HT1080 (cell line): Measurements from ENCODE around the gene FAM171A1. TPM values are rescaled to one million over a fixed set of nuclear protein-coding genes. Genes with fewer than 3 reads are reported as not detected.
"Not testable (repeated sequence)": the region's sequence is repeated elsewhere in the genome, so short reads cannot be mapped to it uniquely, and the experiment has no call there.

Source experiments
- DNase-seq: peaks from one replicate; pipeline ENCODE4 v3.0.0-alpha.2; 2015; ENCODE audit warnings: low read depth
- total RNA-seq: library from RNA; depleted of rRNA; stranded (reverse); fragments of >200 nt; shearing (Covaris generic); gene quantifications from 2 replicates; pipeline ENCODE4 v1.2.3, GENCODE V29; 2014

Gene FAM171A1
- total RNA-seq, 1 experiment from 2014 or later: 41.3 TPM

- DNase-seq: no peak
Observed at GRCh38 chr10:15214237-15214636, 156.9 kb downstream of the FAM171A1 start.

- no peak for DNase-seq
Observed at GRCh38 chr10:15213461-15213861, 157.6 kb downstream of the FAM171A1 start.

- peak; percentile 92 for DNase-seq
Observed at GRCh38 chr10:15211464-15211979, 159.6 kb downstream of the FAM171A1 start.

DNA sequence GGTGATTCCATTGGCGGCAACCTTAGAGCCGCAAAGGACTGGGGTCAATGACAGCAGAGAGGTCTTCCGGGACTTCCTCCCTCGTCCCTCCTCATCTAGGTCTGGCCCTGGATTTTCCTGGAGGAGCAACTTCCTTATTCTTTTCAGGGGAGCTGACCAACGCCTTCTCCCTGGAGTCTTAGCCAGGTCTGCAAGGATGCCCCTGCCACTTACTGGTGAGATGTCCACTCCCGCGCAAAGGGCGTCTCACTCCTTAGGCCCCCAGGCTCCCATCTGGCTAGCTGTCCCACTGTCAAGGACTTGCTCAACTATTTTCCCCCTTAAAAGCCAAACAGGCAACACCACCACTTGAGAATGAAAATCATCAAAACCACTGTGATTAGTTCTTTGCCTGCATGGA lies 160.6 kb downstream of the FAM171A1 start:
- DNase-seq: no peak

- DNase-seq: peak; percentile 23
Observed at GRCh38 chr10:15209827-15210509, 161.1 kb downstream of the FAM171A1 start.

- DNase-seq: no peak
Observed at GRCh38 chr10:15208221-15208620, 162.9 kb downstream of the FAM171A1 start.

DNA sequence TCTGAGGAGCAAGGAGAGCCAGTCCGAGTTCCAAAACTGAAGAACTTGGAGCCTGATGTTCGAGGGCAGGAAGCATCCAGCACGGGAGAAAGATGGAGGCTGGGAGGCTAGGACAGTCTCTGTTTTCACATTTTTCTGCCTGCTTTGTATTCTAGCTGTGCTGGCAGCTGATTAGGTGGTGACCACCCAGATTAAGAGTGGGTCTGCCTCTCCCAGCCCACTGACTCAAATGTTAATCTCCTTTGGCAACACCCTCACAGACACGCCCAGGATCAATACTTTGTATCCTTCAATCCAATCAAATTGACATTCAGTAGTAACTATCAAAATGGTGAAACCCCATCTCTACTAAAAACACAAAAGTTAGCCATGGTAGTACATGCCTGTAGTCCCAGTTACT lies 163.7 kb downstream of the FAM171A1 start:
- not testable (repeated sequence) for DNase-seq

DNA sequence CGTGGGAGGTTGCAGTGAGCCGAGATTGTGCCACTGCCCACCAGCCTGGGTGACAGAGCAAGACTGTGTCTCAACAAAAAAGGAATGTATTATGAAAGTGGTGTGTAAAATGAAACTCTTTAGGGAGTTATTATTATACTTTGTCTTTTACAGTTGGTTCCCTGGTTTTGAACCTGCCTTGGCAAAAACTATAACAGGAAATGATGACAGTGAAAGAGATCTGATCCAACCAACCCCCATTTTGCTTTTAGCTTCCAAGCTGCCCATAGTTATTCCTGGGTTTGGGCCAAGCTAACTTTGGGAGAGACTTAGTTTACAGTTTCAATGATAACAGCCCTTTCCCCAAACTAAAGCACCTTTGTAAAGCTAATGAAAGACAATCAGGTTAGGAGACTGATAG lies 168.4 kb downstream of the FAM171A1 start:
- DNase-seq: no peak

DNA sequence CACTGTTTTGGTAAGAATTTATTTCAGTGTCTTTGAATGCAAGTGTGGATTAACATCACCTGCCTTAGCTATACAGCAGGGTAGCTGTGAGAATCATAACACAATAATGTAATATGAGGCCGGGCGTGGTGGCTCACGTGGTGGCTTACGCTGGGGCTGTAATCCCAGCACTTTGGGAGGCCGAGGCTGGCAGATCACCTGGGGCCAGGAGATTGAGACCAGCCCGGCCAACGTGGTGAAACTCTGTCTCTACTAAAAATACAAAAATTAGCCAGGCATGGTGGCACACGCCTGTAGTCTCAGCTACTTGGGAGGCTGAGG lies 168.8 kb downstream of the FAM171A1 start:
- DNase-seq: not testable (repeated sequence)

DNA sequence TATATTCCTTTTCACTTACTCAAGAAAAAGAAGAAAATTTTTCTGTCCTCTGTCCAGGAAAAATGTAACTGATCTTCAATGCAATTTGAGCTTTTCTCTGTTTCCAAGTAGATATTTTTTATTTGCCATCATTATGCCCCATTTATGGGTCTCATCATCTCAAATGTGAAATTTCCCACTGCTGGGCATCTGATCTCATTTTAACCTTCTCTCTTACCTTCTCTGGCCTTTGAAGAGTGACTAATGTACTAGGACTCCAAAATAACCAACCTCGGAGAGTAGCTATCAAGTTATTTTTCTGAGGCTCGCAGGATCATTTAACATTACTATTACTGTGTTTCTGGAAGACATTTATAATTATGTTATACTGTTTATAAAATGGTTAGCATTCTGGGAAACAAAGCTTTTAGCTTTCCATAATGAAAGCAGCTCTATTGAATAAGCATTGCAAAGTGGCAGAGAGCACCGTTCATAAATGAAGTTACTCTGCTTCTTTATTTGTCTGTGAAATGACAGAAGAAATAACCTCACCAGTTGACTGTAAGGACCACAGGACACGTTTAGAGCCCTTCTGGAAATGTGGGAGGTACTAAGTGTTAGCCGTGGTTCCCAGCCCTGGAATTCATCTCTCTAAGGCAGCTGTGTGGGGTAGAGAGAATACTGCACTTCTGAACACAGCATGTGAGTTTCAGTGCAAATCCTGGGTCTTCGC lies 169.3 kb downstream of the FAM171A1 start:
- peak; percentile 82 for DNase-seq

- peak; percentile 93 for DNase-seq
Observed at GRCh38 chr10:15200626-15201025, 170.5 kb downstream of the FAM171A1 start.

DNA sequence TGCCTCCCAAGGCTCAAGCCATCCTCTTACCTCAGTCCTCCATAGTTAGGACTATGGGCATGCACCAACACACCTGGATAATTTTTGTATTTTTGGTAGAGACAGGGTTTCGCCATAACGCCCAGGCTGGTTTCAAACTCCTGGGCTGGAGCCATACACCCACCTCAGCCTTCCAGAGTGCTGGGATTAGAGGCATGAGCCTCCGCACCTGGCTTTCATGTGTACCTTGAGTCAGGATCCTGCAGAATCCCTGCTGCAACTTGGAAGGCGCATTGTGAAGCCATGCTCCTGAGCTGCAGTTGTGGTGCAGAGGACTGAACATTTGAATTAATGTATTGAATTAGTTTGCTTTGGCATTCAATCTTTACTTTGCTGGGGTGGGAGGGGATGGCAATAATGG lies 173.2 kb downstream of the FAM171A1 start:
- no peak for DNase-seq

GRCh38 chr10:15197276-15197675 lies 173.8 kb downstream of the FAM171A1 start:
- peak; percentile 61 for DNase-seq

- no peak for DNase-seq
Observed at GRCh38 chr10:15196021-15196834, 174.9 kb downstream of the FAM171A1 start.

- no peak for DNase-seq
Observed at GRCh38 chr10:15189133-15189885, 181.8 kb downstream of the FAM171A1 start.

- DNase-seq: no peak
Observed at GRCh38 chr10:15188603-15189002, 182.5 kb downstream of the FAM171A1 start.

GRCh38 chr10:15183689-15184481 lies 187.2 kb downstream of the FAM171A1 start:
- DNase-seq: no peak

DNA sequence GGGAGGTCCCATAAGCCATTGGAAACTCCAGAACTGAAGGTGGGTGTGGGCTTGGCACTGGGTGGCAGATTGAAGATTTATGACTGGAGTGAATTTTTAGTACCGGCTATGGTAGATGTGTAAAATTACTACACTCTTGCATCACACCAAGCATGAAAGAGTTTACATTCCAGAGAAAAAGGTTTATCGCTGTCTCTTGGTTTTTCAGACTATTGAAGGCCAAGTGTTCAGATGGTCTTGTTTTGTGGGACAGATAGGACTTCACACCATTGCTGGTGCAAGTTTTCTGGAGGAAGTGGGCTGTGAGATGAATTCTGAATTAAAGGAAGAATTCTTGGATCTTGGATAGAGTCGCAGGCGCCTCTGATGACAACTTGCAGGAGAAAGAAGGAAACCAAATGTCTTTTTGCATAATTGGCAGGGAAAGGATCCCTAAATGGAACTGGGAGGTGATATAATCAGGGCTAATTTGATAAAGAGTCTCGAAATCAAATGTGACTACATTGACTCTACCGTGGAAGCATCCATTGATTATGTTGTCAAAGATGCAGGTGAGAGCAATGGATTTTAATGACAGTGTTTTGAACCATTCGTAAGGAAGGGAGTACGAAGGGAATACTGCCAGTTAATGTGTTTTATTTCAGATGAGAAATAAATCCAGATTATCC lies 188.4 kb downstream of the FAM171A1 start:
- no peak for DNase-seq

- no peak for DNase-seq
Observed at GRCh38 chr10:15181576-15182156, 189.4 kb downstream of the FAM171A1 start.

DNA sequence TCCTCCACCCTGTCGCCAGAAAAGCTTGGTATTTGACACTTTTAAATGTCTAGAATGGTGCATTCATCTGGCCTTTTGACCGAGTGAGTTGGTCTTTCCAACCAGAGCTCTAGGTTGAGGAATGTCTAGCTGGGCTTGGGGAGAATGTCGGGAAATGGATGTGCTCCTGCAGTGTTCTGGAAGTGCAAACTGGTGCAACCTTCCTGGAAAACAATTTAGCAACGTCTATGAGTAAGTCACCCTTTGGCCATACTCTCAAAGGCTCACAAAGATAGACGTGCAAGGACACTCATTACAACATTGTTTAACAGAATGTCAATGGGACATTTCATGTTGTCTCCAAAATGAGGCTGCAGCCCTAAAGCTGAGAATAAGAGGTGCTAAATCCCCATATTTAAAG lies 190.4 kb downstream of the FAM171A1 start:
- no peak for DNase-seq
